Stimulated activated CD4-positive, alpha-beta T cell treated with anti-CD3 and anti-CD28 coated beads, Interleukin-1b, Interleukin-23, amount 100 ng/mL, for 4 hours (primary cell): ENCODE measurements around the gene PLCH1.

Experiments
- DNase-seq, 2 donors: peaks; one replicate each; pipeline ENCODE4 v3.0.0-alpha.2; 2020; ENCODE audit warnings: low read depth in 2 of 2

The PLCH1 gene, protein sequence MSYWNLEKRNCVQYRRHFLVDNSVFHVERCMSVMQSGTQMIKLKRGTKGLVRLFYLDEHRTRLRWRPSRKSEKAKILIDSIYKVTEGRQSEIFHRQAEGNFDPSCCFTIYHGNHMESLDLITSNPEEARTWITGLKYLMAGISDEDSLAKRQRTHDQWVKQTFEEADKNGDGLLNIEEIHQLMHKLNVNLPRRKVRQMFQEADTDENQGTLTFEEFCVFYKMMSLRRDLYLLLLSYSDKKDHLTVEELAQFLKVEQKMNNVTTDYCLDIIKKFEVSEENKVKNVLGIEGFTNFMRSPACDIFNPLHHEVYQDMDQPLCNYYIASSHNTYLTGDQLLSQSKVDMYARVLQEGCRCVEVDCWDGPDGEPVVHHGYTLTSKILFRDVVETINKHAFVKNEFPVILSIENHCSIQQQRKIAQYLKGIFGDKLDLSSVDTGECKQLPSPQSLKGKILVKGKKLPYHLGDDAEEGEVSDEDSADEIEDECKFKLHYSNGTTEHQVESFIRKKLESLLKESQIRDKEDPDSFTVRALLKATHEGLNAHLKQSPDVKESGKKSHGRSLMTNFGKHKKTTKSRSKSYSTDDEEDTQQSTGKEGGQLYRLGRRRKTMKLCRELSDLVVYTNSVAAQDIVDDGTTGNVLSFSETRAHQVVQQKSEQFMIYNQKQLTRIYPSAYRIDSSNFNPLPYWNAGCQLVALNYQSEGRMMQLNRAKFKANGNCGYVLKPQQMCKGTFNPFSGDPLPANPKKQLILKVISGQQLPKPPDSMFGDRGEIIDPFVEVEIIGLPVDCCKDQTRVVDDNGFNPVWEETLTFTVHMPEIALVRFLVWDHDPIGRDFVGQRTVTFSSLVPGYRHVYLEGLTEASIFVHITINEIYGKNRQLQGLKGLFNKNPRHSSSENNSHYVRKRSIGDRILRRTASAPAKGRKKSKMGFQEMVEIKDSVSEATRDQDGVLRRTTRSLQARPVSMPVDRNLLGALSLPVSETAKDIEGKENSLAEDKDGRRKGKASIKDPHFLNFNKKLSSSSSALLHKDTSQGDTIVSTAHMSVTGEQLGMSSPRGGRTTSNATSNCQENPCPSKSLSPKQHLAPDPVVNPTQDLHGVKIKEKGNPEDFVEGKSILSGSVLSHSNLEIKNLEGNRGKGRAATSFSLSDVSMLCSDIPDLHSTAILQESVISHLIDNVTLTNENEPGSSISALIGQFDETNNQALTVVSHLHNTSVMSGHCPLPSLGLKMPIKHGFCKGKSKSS (N-terminal part only)

DNA sequence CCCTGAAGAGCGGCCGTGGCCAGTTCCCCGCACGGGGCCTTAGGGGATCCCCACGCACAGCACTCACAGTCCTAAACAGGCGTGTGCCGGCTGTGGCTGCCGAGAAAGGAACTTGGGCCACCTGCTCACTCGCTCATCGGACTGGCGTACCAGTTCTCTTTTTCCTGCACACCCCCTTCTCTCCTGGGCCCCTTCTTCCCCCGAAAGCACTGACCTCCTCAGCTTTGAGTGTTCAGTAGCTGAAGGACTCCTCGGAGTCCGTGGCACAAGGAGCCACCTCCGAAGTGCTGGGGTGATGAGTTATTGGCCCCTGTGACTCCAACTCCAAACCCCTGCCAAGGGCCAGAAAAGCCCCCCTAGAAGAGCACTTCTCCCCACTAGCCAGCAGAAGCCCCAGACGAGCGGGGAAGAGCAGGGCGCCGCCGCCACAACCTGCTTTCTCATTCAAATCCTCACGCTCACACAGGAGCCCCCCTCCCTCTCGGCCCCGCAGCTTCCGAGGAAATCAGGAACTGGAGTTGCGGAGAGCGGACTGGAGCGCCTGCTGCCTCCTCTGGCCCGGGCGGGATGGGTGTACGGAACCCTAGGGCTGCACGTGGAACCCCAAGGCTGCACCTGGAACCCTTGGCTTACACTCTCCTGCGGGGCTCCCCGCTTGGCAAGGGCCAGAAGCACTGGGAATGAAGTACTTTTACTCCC is at the start of gene PLCH1:
Gene PLCH1 (minus strand): TSS at position 446 of the 699 bp plus-strand sequence. CDS start 40,847 bp downstream, outside the sequence.
- DNase-seq, result peak; percentile 5 to 32

GRCh38 chr3:155792532-155792931 is 47.7 kb upstream of the PLCH1 start:
- no peak for DNase-seq

DNA sequence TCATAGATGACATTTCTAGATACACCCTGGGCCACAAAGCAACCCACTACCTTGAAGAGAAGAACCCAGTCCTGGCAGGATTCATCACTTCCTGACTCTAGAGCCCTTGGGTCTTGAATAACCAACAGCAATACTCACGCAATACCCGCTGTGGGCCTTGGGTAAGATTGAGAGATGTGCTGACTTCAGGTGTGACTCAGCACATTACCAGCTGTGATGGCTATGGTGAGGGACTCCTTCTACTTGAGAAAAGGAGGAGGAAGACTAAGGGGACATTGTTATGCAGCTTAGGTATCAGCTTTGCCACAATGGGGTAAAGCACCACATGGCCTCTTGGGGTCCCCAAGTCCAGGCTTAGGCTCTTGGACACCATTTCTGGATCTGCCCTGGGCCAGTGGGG is 46.3 kb upstream of the PLCH1 start:
- DNase-seq, result no peak

DNA sequence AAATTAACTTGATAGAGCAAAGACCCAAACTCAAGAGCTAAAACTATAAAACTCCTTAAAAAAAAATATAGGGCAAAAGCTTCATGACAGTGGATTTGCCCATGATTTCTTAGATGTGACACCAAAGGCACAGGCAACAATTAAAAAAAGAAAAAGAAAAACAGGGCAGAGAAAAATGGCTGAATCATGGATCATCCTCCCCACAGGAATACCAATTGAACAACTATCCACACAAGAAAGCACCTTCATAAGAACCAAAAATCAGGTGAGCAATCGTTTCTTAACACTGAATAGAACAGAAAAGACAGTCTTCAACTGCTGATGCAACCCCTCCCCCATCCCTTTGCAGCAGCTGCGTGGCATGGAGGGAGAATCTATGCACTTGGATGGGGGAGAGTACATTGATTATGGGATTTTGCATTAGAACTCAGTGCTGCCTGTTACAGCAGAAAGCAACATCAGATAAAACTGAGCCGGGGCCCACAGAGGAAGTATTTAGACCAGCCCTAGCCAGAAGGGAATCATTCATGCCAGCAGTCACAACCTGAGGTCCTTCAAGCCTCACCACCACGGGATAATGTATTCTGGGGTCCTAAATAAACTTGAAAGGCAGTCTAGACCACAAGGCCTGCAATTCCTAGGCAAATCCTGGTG is 45.5 kb upstream of the PLCH1 start:
- DNase-seq, result no peak

GRCh38 chr3:155785662-155786295 is 40.9 kb upstream of the PLCH1 start:
- DNase-seq, result no peak

- no peak for DNase-seq
Observed at GRCh38 chr3:155782390-155782953, 37.6 kb upstream of the PLCH1 start.

DNA sequence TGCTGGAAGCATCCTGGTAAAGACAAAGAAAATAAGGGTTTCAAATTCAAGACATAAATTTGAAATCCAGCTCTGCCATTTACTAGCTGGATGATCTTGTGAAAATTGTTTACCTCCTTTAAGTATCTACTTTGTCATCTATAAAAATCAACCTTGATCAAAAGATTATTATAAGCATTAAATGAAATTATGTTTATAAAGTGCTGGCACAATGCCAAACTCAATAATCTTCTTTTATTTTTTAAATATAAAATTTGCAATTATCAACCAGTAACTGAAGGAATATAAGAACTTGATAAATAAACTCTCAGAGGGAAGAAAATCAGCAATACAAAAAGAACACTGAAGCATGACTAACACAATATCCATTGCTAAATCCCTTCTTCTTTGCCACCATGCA is 35.4 kb upstream of the PLCH1 start:
- DNase-seq, result no peak

DNA sequence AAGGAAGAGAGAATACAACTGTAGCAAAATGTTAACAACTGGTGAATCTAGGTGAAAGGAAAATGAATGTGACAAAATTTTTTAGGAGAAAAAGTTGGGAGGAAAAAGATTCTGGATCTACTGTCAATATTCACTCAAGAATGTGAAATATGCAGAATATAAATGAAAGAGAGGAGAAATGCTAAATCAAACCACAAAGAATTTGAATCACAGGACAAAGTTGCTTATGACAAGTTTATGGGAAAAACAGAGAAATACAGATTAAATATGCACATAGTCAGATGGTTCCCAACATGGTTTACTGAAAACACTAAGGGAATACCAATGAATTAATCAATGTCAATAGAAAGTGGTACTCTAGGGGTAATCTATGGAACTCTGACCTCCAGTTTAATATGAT is 33.6 kb upstream of the PLCH1 start:
- no peak for DNase-seq

GRCh38 chr3:155772801-155773200 is 27.9 kb upstream of the PLCH1 start:
- no peak for DNase-seq

GRCh38 chr3:155771126-155771525 is 26.3 kb upstream of the PLCH1 start:
- no peak for DNase-seq

- DNase-seq, result no peak
Observed at GRCh38 chr3:155766206-155766605, 21.3 kb upstream of the PLCH1 start.

- DNase-seq, result no peak
Observed at GRCh38 chr3:155763870-155764463, 19.1 kb upstream of the PLCH1 start.

GRCh38 chr3:155760653-155761052 is 15.8 kb upstream of the PLCH1 start:
- no peak for DNase-seq

DNA sequence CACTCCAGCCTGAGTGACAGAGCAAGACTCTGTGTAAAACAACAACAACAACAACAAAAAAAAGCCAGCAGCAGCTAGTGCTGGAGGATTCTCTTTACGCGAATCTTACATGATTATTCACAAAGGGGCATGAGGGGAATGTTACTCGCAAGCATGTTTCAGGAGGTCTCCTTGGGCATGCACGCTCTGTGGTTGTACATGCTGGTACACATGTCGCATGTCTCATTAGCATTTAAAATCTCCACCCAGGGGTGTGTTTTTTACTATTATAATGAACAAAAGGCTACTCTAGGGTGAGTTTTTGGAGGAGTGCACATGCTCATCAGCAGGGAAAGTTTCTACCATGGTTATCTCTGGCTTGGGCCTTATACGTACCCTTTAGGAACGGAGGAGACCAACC is 12.7 kb upstream of the PLCH1 start:
- DNase-seq, result no peak

DNA sequence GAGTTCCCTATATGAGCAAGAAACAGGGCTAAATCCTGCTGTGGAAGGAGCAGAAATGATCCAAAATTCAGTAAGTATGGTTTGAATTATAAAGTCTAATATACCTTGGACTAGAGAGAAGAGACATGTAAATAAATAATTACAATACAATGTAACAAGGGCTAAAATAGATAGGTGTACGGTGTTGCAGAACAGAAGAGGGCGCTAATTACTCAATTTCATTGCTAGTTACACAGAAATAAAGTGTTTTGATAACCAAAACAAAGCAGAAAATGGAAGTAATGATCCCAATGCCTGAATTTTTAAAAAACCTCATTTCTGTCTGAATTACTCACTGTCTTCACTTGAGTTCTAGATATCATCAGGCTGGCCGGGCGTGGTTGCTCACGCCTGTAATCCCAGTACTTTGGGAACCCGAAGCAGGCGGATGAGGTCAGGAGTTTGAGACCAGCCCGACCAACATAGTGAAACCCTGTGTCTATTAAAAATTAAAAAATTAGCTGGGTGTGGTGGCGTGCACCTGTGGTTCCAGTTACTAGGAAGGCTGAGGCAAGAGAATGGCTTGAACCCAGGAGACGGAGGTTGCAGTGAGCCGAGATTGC is 8.3 kb upstream of the PLCH1 start:
- no peak for DNase-seq

GRCh38 chr3:155748611-155749365 is 3.9 kb upstream of the PLCH1 start:
- DNase-seq, result no peak

GRCh38 chr3:155747946-155748290 is 3.0 kb upstream of the PLCH1 start:
- DNase-seq, result no peak

GRCh38 chr3:155747286-155747945 is 2.5 kb upstream of the PLCH1 start:
- no peak for DNase-seq
